Erythroblast (primary cell): ENCODE data around the gene AURKB.

Source experiments
- GATA1 ChIP-seq: IDR thresholded peaks from 2 replicates; pipeline ENCODE4 v1.6.1; 2011; ENCODE audit warnings: low read depth, mild to moderate bottlenecking, control low read depth, low read length, moderate library complexity
- POLR2A ChIP-seq: IDR thresholded peaks from 2 replicates; pipeline ENCODE4 v1.6.1; 2011; ENCODE audit warnings: mild to moderate bottlenecking, low read length

DNA sequence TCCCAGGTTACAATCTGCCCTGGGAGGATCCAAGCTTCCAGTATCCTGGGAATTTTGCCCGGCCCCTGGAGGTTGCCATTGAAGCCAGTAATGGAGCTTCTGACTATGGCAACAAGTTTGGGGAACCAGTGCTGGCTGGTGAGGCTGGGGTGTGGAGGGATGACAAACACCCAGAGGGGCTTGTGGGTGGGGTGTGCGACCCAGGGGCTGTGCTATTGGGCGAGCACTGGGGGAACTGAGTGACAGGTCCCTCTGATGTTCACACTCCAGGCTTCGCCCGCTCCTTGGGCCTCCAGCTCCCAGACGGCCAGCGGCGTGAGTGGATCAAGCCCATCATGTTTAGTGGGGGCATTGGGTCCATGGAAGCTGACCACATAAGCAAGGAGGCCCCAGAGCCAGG lies 47.4 kb upstream of the AURKB start:
- no peak for TF ChIP-seq POLR2A
- TF ChIP-seq GATA1 = no peak
